ENCODE measurements around the gene CCDC200.
A peak's percentile ranks its signal among the peaks of the same experiment; 100 is the strongest.
"Not testable (repeated sequence)": the region's sequence is repeated elsewhere in the genome, so short reads cannot be mapped to it uniquely, and the experiment has no call there.

CCDC200 gene

GRCh38 chr17:43193251-43193650 is 35.2 kb downstream of the CCDC200 start:
- Histone ChIP-seq H3K9me2 (ENCODE audit: low read depth, low read length) (no peaks in the 10 kb centered on the region), H3K27me3 (ENCODE audit: insufficient read depth, low read length) (no peaks in the 10 kb centered on the region), H3K9ac (ENCODE audit: low read length) (no peak overlapping the region), H3K4me3 (ENCODE audit: low read depth, low read length, poor library complexity, severe bottlenecking) (no peak overlapping the region), H3K79me2 (ENCODE audit: insufficient read depth, low read length) (no peaks in the 10 kb centered on the region), H4K20me1 (ENCODE audit: insufficient read depth, low read length) (no peaks in the 10 kb centered on the region), H3K36me3 (ENCODE audit: insufficient read depth, low read length) (peaks cover 82% of the 10 kb centered on the region), H3K27ac (ENCODE audit: low read depth, low read length, poor library complexity, severe bottlenecking) (no peak overlapping the region), H3K4me2 (ENCODE audit: low read length) (no peak overlapping the region), H3F3A (ENCODE audit: insufficient read depth, low read length) (no peaks in the 10 kb centered on the region), H3K9me3 (ENCODE audit: low read length) (no peaks in the 10 kb centered on the region), H3K4me1 (ENCODE audit: insufficient read depth, low read length, severe bottlenecking) (no peaks in the 10 kb centered on the region), H2AFZ (ENCODE audit: low read length) (no peak overlapping the region)
- TF ChIP-seq CTCF (IDR thresholded peaks at IDR 0.05; ENCODE audit: low read length) (no peak), EZH2 (IDR thresholded peaks at IDR 0.05; ENCODE audit: borderline replicate concordance, low read length) (no peak)

- not testable (repeated sequence) for H3K4me1 ChIP-seq (ENCODE audit: insufficient read depth, low read length, severe bottlenecking); H3K27me3 ChIP-seq (ENCODE audit: insufficient read depth, low read length); H3K9ac ChIP-seq (ENCODE audit: low read length); H3K27ac ChIP-seq (ENCODE audit: low read depth, low read length, poor library complexity, severe bottlenecking); H3K9me2 ChIP-seq (ENCODE audit: low read depth, low read length); H2AFZ ChIP-seq (ENCODE audit: low read length); H4K20me1 ChIP-seq (ENCODE audit: insufficient read depth, low read length); H3K79me2 ChIP-seq (ENCODE audit: insufficient read depth, low read length); H3K4me2 ChIP-seq (ENCODE audit: low read length); H3K4me3 ChIP-seq (ENCODE audit: low read depth, low read length, poor library complexity, severe bottlenecking); H3K9me3 ChIP-seq (ENCODE audit: low read length); H3F3A ChIP-seq (ENCODE audit: insufficient read depth, low read length)
- peaks cover 43% of the 10 kb centered on the region for H3K36me3 ChIP-seq (ENCODE audit: insufficient read depth, low read length)
Measured at GRCh38 chr17:43186656-43187055, 41.8 kb downstream of the CCDC200 start.

- no peak overlapping the region for H3K4me2 ChIP-seq (ENCODE audit: low read length)
- H3K4me3 ChIP-seq (ENCODE audit: low read depth, low read length, poor library complexity, severe bottlenecking): no peak overlapping the region
- no peaks in the 10 kb centered on the region for H3F3A ChIP-seq (ENCODE audit: insufficient read depth, low read length)
- H4K20me1 ChIP-seq (ENCODE audit: insufficient read depth, low read length): no peaks in the 10 kb centered on the region
- H3K4me1 ChIP-seq (ENCODE audit: insufficient read depth, low read length, severe bottlenecking): no peaks in the 10 kb centered on the region
- H3K27ac ChIP-seq (ENCODE audit: low read depth, low read length, poor library complexity, severe bottlenecking): no peak overlapping the region
- H3K79me2 ChIP-seq (ENCODE audit: insufficient read depth, low read length): no peaks in the 10 kb centered on the region
- TF ChIP-seq EZH2 (IDR thresholded peaks at IDR 0.05; ENCODE audit: borderline replicate concordance, low read length) (no peak), CTCF (IDR thresholded peaks at IDR 0.05; ENCODE audit: low read length) (no peak)
- no peak overlapping the region for H3K9ac ChIP-seq (ENCODE audit: low read length)
- H3K36me3 ChIP-seq (ENCODE audit: insufficient read depth, low read length): peaks cover 36% of the 10 kb centered on the region
- no peaks in the 10 kb centered on the region for H3K9me3 ChIP-seq (ENCODE audit: low read length)
- H2AFZ ChIP-seq (ENCODE audit: low read length): no peak overlapping the region
- no peaks in the 10 kb centered on the region for H3K27me3 ChIP-seq (ENCODE audit: insufficient read depth, low read length)
- no peaks in the 10 kb centered on the region for H3K9me2 ChIP-seq (ENCODE audit: low read depth, low read length)
Measured at GRCh38 chr17:43183921-43184320, 44.5 kb downstream of the CCDC200 start.

- peaks cover 58% of the 10 kb centered on the region; the same call in 1 of the 2 replicates for H3K36me3 ChIP-seq (ENCODE audit: insufficient read depth, low read length)
- no peak overlapping the region for H3K9ac ChIP-seq (ENCODE audit: low read length)
- H3K27ac ChIP-seq (ENCODE audit: low read depth, low read length, poor library complexity, severe bottlenecking): peak overlapping the region; percentile 45
- H3K79me2 ChIP-seq (ENCODE audit: insufficient read depth, low read length): peaks cover 12% of the 10 kb centered on the region
- no peaks in the 10 kb centered on the region for H3K9me3 ChIP-seq (ENCODE audit: low read length)
- H3K4me1 ChIP-seq (ENCODE audit: insufficient read depth, low read length, severe bottlenecking): peaks cover 24% of the 10 kb centered on the region
- no peaks in the 10 kb centered on the region for H4K20me1 ChIP-seq (ENCODE audit: insufficient read depth, low read length)
- no peak overlapping the region for H2AFZ ChIP-seq (ENCODE audit: low read length)
- H3K9me2 ChIP-seq (ENCODE audit: low read depth, low read length): no peaks in the 10 kb centered on the region
- no peaks in the 10 kb centered on the region for H3F3A ChIP-seq (ENCODE audit: insufficient read depth, low read length)
- no peaks in the 10 kb centered on the region for H3K27me3 ChIP-seq (ENCODE audit: insufficient read depth, low read length)
- H3K4me3 ChIP-seq (ENCODE audit: low read depth, low read length, poor library complexity, severe bottlenecking): no peak overlapping the region
- H3K4me2 ChIP-seq (ENCODE audit: low read length): 0 out of 2 replicates have a peak overlapping the region, but pooled peaks have one; percentile 11
- TF ChIP-seq CTCF (IDR thresholded peaks at IDR 0.05; ENCODE audit: low read length) (no peak), EZH2 (IDR thresholded peaks at IDR 0.05; ENCODE audit: borderline replicate concordance, low read length) (no peak)
Measured at GRCh38 chr17:43176119-43176570, 52.3 kb downstream of the CCDC200 start.
